DOHH2 (cell line): ENCODE data around the gene KRTAP5-1.

Experiments
- H3F3A ChIP-seq: fragments of 200-600 bp; sonication (generic), shearing (Covaris generic); 2 replicates; pipeline ENCODE4 v1.6.0; 2016; ENCODE audit warnings: antibody characterized with exemption, mild to moderate bottlenecking; ENCODE audit not compliant: control insufficient read depth, insufficient read depth
- H3K27ac ChIP-seq: fragments of 200-600 bp; sonication (generic); 2 replicates; pipeline ENCODE4 v1.5.1; 2014; ENCODE audit warnings: low read depth, mild to moderate bottlenecking, low read length, moderate library complexity
- H3K27me3 ChIP-seq: fragments of 200-600 bp; sonication (generic); 2 replicates; pipeline ENCODE4 v1.6.1; 2014; ENCODE audit warnings: mild to moderate bottlenecking, low read length, mixed read lengths; ENCODE audit not compliant: control insufficient read depth
- H3K36me3 ChIP-seq: fragments of 200-600 bp; sonication (generic); 2 replicates; pipeline ENCODE4 v1.6.1; 2014; ENCODE audit warnings: mild to moderate bottlenecking, low read length, moderate library complexity, mixed read lengths; ENCODE audit not compliant: control insufficient read depth
- H3K4me1 ChIP-seq: fragments of 200-600 bp; sonication (generic); 2 replicates; pipeline ENCODE4 v1.6.1; 2014; ENCODE audit warnings: mild to moderate bottlenecking, low read length, mixed read lengths; ENCODE audit not compliant: control insufficient read depth
- H3K4me2 ChIP-seq: fragments of 200-600 bp; sonication (generic); 2 replicates; pipeline ENCODE4 v1.6.0; 2014; ENCODE audit warnings: mild to moderate bottlenecking, low read length, moderate library complexity
- H3K4me3 ChIP-seq: fragments of 200-600 bp; sonication (generic); 2 replicates; pipeline ENCODE4 v1.5.1; 2014; ENCODE audit warnings: mild to moderate bottlenecking, low read length, mixed read lengths
- H3K79me2 ChIP-seq: fragments of 200-600 bp; sonication (generic); 2 replicates; pipeline ENCODE4 v1.6.1; 2014; ENCODE audit warnings: mild to moderate bottlenecking, low read length, mixed read lengths; ENCODE audit not compliant: control insufficient read depth
- H3K9me2 ChIP-seq: fragments of 200-600 bp; sonication (generic); replicated peaks from 2 replicates; pipeline ENCODE4 v1.6.1; 2014; ENCODE audit warnings: mild to moderate bottlenecking, low read length, mixed read lengths; ENCODE audit not compliant: control insufficient read depth
- H3K9me3 ChIP-seq: fragments of 200-600 bp; sonication (generic); 2 replicates; pipeline ENCODE4 v1.6.1; 2014; ENCODE audit warnings: antibody characterized with exemption, low read length, mixed read lengths; ENCODE audit not compliant: control insufficient read depth, insufficient read depth
- H4K20me1 ChIP-seq: fragments of 200-600 bp; sonication (generic); 2 replicates; pipeline ENCODE4 v1.6.0; 2014; ENCODE audit warnings: low read depth, mild to moderate bottlenecking, antibody characterized with exemption, low read length, moderate library complexity; ENCODE audit not compliant: control insufficient read depth, insufficient read depth
- EZH2phosphoT487 ChIP-seq: fragments of 200-600 bp; sonication (generic); IDR thresholded peaks from 2 replicates; pipeline ENCODE4 v1.6.1; 2017; ENCODE audit warnings: borderline replicate concordance, mild to moderate bottlenecking, antibody characterized with exemption, low read length, moderate library complexity, mixed read lengths
- TF ChIP-seq, protein P1 (sequence below): fragments of 200-600 bp; sonication (generic); IDR thresholded peaks from one replicate; pipeline ENCODE4 v1.5.1; 2014; ENCODE audit warnings: antibody characterized with exemption, mild to moderate bottlenecking, low read depth, low read length; ENCODE audit not compliant: poor library complexity, severe bottlenecking

Gene KRTAP5-1

GRCh38 chr11:1561955-1562354 is 23.1 kb downstream of the KRTAP5-1 start:
- no peaks in the 10 kb centered on the region for H3K9me3 ChIP-seq
- H3K36me3 ChIP-seq, result no peaks in the 10 kb centered on the region
- H3K27ac ChIP-seq, result no peak overlapping the region
- H3K4me1 ChIP-seq, result no peaks in the 10 kb centered on the region
- no peak overlapping the region for H3K4me3 ChIP-seq
- H3F3A ChIP-seq, result no peaks in the 10 kb centered on the region
- H3K27me3 ChIP-seq, result no peaks in the 10 kb centered on the region
- H3K9me2 ChIP-seq, result no peaks in the 10 kb centered on the region
- no peak for TF ChIP-seq EZH2phosphoT487
- TF ChIP-seq, protein P1, sequence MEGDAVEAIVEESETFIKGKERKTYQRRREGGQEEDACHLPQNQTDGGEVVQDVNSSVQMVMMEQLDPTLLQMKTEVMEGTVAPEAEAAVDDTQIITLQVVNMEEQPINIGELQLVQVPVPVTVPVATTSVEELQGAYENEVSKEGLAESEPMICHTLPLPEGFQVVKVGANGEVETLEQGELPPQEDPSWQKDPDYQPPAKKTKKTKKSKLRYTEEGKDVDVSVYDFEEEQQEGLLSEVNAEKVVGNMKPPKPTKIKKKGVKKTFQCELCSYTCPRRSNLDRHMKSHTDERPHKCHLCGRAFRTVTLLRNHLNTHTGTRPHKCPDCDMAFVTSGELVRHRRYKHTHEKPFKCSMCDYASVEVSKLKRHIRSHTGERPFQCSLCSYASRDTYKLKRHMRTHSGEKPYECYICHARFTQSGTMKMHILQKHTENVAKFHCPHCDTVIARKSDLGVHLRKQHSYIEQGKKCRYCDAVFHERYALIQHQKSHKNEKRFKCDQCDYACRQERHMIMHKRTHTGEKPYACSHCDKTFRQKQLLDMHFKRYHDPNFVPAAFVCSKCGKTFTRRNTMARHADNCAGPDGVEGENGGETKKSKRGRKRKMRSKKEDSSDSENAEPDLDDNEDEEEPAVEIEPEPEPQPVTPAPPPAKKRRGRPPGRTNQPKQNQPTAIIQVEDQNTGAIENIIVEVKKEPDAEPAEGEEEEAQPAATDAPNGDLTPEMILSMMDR, result no peak
- H3K79me2 ChIP-seq, result no peaks in the 10 kb centered on the region
- no peak overlapping the region for H3K4me2 ChIP-seq
- no peaks in the 10 kb centered on the region for H4K20me1 ChIP-seq

DNA sequence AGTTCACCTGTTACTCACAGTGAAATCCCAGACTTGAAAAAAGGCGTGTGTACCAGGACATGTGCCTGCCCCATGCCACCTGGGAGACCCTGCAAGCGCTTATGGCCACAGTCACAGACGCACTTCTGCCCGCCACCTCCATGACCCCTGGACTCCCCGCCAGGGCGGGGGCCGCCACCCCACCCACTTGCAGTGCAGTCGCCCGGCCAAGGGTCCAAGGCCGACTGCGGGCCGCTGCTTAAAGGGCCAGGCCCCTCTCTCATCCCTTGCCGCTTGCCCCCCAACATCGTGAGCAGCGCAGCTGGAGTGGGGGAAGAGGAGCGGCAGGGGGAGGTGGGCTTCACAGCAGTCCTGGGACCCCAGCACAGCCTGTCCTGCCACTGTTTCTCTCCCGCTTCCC is 23.8 kb downstream of the KRTAP5-1 start:
- no peaks in the 10 kb centered on the region for H3K9me3 ChIP-seq
- no peak overlapping the region for H3K27ac ChIP-seq
- no peak for TF ChIP-seq EZH2phosphoT487
- TF ChIP-seq, protein P1, result no peak
- H3K36me3 ChIP-seq, result no peaks in the 10 kb centered on the region
- no peaks in the 10 kb centered on the region for H3K9me2 ChIP-seq
- no peaks in the 10 kb centered on the region for H3K4me1 ChIP-seq
- no peaks in the 10 kb centered on the region for H3K79me2 ChIP-seq
- H3K4me2 ChIP-seq, result no peak overlapping the region
- no peaks in the 10 kb centered on the region for H4K20me1 ChIP-seq
- H3K4me3 ChIP-seq, result no peak overlapping the region
- no peaks in the 10 kb centered on the region for H3K27me3 ChIP-seq
- H3F3A ChIP-seq, result no peaks in the 10 kb centered on the region

GRCh38 chr11:1560649-1561251 is 24.3 kb downstream of the KRTAP5-1 start:
- no peaks in the 10 kb centered on the region for H3K27me3 ChIP-seq
- no peak overlapping the region for H3K27ac ChIP-seq
- H3K4me3 ChIP-seq, result no peak overlapping the region
- H3K9me3 ChIP-seq, result no peaks in the 10 kb centered on the region
- no peaks in the 10 kb centered on the region for H3K4me1 ChIP-seq
- H4K20me1 ChIP-seq, result no peaks in the 10 kb centered on the region
- no peak overlapping the region for H3K4me2 ChIP-seq
- TF ChIP-seq EZH2phosphoT487, result no peak
- TF ChIP-seq, protein P1, result no peak
- no peaks in the 10 kb centered on the region for H3K36me3 ChIP-seq
- H3K79me2 ChIP-seq, result no peaks in the 10 kb centered on the region
- H3F3A ChIP-seq, result no peaks in the 10 kb centered on the region
- no peaks in the 10 kb centered on the region for H3K9me2 ChIP-seq
